Right ventricle myocardium inferior (tissue), 1 donor: ENCODE data around the gene NEU4. TPM values are rescaled to one million over a fixed set of nuclear protein-coding genes. Genes with fewer than 3 reads are reported as not detected.

Source experiments
- ATAC-seq: fragments of 200-7000 bp; cut with Tn5 transposase; one replicate; pipeline ENCODE4 v1.9.1; 2020; ENCODE audit warnings: mild to moderate bottlenecking, moderate library complexity
- DNase-seq: peaks from one replicate; pipeline ENCODE4 v3.0.0; 2021; ENCODE audit errors: missing footprints
- intact Hi-C: fragments of 100-400 bp; cut with DNase I; formaldehyde crosslinking; loops from one replicate; pipeline ENCODE4 v1.11.0; 2022
- total RNA-seq: library from RNA; stranded (reverse); fragmentation: NEBNext Ultra II Directional; extraction: Animal tissue kit (Norgen Biotek cat#: 25700); gene quantifications from one replicate; pipeline ENCODE4 v1.2.1, GENCODE V29; 2021
- donor health status: DM: no; HTN: yes; CAD: no; lungs with severe emphysema.

Gene NEU4
- total RNA-seq, 1 donor from 2014 or later: 0.30 TPM

GRCh38 chr2:241843321-241844065 is 34.5 kb downstream of the NEU4 start:
- intact Hi-C loops: no loop called here
- ATAC-seq (peak; percentile 2), DNase-seq (peak; percentile 55)

- intact Hi-C loops: no loop called here
- ATAC-seq: peak; percentile 92
- DNase-seq: peak; percentile 90
These were observed 35.2 kb downstream of the NEU4 start for GRCh38 chr2:241844066-241844728.

GRCh38 chr2:241844831-241845578 is 36.0 kb downstream of the NEU4 start:
- ATAC-seq (no peak), DNase-seq (no peak)
- intact Hi-C loops: no loop called here

GRCh38 chr2:241846406-241846805 is 37.4 kb downstream of the NEU4 start:
- intact Hi-C loops: no loop called here
- DNase-seq (no peak), ATAC-seq (no peak)

GRCh38 chr2:241848761-241849615 is 40.0 kb downstream of the NEU4 start:
- intact Hi-C loops: no loop called here
- peak; percentile 48 for DNase-seq
- no peak for ATAC-seq

GRCh38 chr2:241849616-241850543 is 40.9 kb downstream of the NEU4 start:
- DNase-seq (peak; percentile 58), ATAC-seq (no peak)
- intact Hi-C loops: no loop called here

GRCh38 chr2:241850544-241851324 is 41.7 kb downstream of the NEU4 start:
- DNase-seq: peak; percentile 45
- intact Hi-C loops: no loop called here
- ATAC-seq: no peak

GRCh38 chr2:241851325-241852115 is 42.5 kb downstream of the NEU4 start:
- DNase-seq (peak; percentile 48), ATAC-seq (no peak)
- intact Hi-C loops: no loop called here

- ATAC-seq (no peak), DNase-seq (no peak)
- intact Hi-C loops: no loop called here
These were observed 43.4 kb downstream of the NEU4 start for GRCh38 chr2:241852116-241852980.

GRCh38 chr2:241852981-241853631 is 44.1 kb downstream of the NEU4 start:
- no peak for ATAC-seq

GRCh38 chr2:241853651-241854341 is 44.8 kb downstream of the NEU4 start:
- ATAC-seq (peak; percentile 26), DNase-seq (peak; percentile 69)
- intact Hi-C loops: no loop called here

More at GRCh38 chr2:241852981-241853631, 44.1 kb downstream of the NEU4 start:
- DNase-seq: peak; percentile 41
- intact Hi-C loops: no loop called here

- peak; percentile 15 for ATAC-seq
- DNase-seq: peak; percentile 61
- intact Hi-C loops: no loop called here
These were observed 45.6 kb downstream of the NEU4 start for GRCh38 chr2:241854342-241855244.

- DNase-seq (peak; percentile 64), ATAC-seq (no peak)
- intact Hi-C loops: no loop called here
These were observed 46.4 kb downstream of the NEU4 start for GRCh38 chr2:241855245-241855887.
